Stimulated activated CD4-positive, alpha-beta T cell treated with anti-CD3 and anti-CD28 coated beads, Interleukin-1b, Interleukin-23, amount 100 ng/mL, for 1 hour (primary cell): ENCODE results near the gene ANGEL2.
A peak's percentile ranks its signal among the peaks of the same experiment; 100 is the strongest.
"Not testable (repeated sequence)": the region's sequence is repeated elsewhere in the genome, so short reads cannot be mapped to it uniquely, and the experiment has no call there.

ENCODE experiments used
- DNase-seq, 2 donors: peaks; one replicate each; pipeline ENCODE4 v3.0.0-alpha.2; 2020; ENCODE audit warnings: low read depth in 2 of 2

The ANGEL2 gene

GRCh38 chr1:213019450-213019849 is 3.8 kb upstream of the ANGEL2 start:
- no peak for DNase-seq

DNA sequence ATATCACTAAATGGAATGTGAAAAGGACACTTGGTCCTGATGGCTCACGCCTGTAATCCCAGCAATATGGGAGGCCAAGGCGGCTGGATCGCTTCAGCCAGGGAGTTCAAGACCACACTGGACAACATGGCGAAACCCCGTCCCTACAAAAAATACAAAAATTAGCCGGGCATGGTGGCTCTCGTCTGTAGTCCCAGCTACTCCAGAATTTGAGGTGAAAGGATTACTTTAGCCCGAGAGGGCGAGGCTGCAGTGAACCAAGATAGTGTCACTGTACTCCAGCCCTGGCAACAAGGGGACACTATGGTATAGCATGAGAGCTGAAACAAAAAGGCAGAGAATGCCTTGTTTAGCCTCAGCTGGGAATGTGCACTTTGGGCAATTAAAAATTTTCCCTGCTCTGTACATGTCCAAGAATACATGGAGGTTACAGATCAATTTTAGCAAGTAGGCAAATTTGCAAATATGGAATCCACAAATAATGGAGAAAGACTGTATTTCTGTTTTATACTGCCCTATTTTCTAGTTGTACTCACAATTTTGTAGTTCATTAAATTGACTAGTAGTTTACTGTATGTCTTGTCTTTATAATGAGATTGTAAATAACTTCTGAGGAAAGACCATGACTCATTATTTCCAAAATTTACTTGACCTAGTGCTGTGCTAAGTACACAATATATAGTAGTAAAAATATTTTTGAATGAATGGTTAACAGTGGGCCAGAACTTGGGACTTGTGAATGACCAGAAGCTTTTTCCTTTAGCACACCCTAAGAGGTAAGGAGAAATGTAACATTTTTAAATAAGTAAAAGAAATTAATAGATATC is 2.0 kb upstream of the ANGEL2 start:
- no peak for DNase-seq

- no peak for DNase-seq
These were observed 1.0 kb downstream of the ANGEL2 start for GRCh38 chr1:213014642-213015041.

GRCh38 chr1:213008564-213008963 is 7.1 kb downstream of the ANGEL2 start:
- no peak for DNase-seq

- DNase-seq = no peak
These were observed 12.4 kb downstream of the ANGEL2 start for GRCh38 chr1:213003256-213003655.

DNA sequence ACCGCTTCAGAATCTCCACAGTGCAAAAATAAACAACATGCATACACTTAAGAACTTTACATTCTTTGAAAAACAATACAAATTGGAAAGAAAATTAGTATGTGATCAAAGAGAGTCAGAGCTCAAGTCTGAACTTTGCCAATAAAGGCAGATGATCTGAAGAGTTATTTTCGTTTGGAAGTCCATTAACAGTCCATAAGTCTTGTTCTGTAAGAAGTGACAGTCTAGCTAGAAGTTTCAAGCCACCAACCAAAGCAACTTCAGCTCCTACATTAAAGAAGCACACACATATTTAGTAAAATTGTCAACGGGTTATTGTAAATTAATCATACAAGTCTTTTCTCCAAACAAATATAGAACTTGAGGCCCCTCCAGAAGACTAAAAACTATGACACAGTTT is 20.7 kb downstream of the ANGEL2 start:
- no peak for DNase-seq

GRCh38 chr1:212993960-212994359 is 21.7 kb downstream of the ANGEL2 start:
- not testable (repeated sequence) for DNase-seq

DNA sequence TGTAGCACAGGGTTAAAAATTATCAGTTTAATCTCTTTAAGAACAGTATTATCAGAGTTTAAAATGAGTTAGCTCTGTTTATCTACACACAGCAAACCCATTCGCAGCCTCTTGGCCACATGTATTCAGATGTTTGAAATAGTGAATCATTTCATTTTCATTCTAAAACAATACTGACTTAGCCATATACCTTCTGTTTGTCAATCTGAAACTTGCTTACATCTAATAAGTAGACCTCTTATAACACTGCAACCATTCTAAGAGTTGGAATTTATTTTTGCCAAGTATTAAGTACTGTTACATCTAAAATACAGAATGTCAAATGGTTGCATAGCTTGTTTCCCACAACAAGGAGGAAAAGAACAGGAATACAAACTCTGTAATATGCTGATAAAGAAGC is 25.4 kb downstream of the ANGEL2 start:
- DNase-seq = no peak

DNA sequence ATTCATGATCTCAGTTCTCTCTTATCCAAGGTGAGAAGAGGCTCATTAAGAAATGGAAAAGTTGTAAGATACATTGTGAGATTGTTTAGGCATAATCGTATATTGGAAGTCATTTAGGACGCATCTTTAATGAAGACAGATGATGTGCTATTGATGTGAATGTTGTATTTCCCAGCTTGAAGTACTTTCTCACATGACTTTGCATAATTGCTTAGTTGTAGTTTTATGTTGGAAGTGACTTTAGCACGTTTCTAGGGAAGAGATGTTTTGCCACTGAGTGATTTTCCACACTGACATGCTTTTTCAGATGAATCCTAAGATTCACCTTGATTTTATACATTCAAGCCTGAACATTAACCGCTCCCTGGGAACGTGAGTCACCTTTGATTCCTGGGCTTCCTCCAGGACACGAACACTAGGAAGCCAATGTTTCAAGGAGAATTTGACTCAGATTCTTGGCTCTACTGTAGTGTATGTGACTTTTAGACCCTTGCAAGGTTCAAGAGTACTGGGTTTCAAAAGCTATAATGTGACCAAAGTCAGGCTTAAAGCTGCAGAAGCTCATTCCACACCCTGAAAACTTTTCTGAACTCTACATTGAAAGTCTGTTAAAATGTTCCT is 27.9 kb downstream of the ANGEL2 start:
- no peak for DNase-seq

GRCh38 chr1:212986551-212986950 is 29.1 kb downstream of the ANGEL2 start:
- DNase-seq = no peak

- no peak for DNase-seq
These were observed 31.0 kb downstream of the ANGEL2 start for GRCh38 chr1:212984522-212985291.

GRCh38 chr1:212983482-212983881 is 32.2 kb downstream of the ANGEL2 start:
- no peak for DNase-seq

GRCh38 chr1:212982430-212983152 is 33.1 kb downstream of the ANGEL2 start:
- no peak for DNase-seq

GRCh38 chr1:212981571-212982328 is 33.9 kb downstream of the ANGEL2 start:
- no peak for DNase-seq

GRCh38 chr1:212981025-212981495 is 34.6 kb downstream of the ANGEL2 start:
- no peak for DNase-seq

DNA sequence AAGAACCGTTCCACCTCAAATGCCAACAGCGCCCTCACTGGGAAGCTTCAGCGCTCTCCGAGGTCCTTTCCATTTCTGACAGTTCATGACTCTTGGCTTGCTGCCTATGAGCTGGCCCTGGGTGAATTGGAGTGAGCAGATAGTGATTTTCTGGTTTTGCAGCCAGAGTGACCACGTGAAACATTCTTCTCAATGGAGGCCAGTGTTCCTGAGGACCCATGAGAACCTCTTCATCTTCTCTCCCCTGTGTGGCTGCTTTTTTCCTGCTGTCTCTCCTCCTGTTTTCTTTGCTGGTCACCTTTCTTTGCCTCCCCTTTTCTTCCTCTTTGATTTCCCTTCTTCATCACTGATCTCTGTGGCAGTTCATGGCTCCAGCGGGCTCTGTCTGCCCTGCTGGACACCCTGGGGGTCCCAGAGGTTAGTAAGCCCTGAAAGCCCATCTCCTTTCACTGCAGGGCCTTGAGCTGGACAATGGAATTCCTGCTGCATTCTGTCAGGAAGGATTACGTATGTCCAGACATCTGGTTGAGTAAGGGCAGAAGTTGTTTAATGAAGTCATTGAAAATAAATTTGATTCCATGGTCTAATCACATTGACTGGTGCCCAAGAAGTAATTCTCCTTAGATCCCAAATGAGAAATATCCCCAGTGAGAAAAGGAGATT is 35.4 kb downstream of the ANGEL2 start:
- no peak for DNase-seq

- DNase-seq = peak in 1 of 2 donors; percentile 4
These were observed 36.1 kb downstream of the ANGEL2 start for GRCh38 chr1:212979340-212980122.

GRCh38 chr1:212977781-212978645 is 37.7 kb downstream of the ANGEL2 start:
- DNase-seq = no peak

DNA sequence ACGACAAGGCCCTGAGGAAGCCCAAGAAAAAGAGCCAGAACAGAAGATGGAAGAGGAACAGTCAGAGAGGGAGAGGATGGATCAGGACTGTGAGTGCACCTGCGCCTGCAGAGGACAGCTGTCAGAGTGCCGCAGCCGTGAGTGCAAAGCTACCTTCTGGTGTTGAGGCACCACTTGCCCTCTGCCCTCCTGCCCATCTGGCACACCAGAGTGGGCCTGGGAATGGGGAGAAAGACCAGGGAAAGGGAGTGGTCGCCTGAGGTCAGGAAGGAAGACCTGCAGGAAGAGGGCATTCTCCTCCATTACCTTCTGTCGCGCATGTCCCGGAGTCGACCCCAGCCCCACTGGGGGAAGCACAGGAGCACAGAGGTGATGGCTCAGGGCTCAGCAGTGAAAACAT is 39.1 kb downstream of the ANGEL2 start:
- no peak for DNase-seq
